KBM-7 (cell line): ENCODE data around the gene HDAC9.

Experiments used
- DNase-seq: peaks from one replicate; pipeline ENCODE4 v3.0.0-alpha.2; 2015
- in situ Hi-C: fragments of 300-500 bp; cut with MboI; formaldehyde crosslinking; loops from 2 replicates; pipeline ENCODE4 v1.14.3; 2020; ENCODE audit warnings: low sequenced_read_pairs, low pct_unique_long_range_greater_than_20kb, mixed read lengths

HDAC9 gene

DNA sequence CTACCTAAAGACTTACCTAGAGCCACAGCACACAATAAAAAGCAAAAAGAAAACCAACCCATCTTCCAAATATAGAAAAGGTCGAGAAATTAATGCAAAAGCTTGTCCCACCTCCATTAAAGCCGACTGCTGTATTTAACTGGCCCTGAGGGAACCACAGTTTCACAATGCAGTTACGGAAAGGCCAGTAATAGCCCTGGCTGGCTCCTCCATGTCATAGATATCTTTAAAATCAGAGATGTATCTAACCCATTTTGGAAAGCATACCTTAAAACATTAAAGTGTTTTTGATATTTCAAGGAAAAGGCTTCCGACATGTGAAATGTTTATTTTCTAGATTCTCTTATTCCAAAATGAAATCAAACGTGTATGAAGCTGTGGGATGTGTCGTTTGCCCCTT lies 23.0 kb downstream of the HDAC9 start:
- no peak for DNase-seq
- in situ Hi-C loops: no loop called here

DNA sequence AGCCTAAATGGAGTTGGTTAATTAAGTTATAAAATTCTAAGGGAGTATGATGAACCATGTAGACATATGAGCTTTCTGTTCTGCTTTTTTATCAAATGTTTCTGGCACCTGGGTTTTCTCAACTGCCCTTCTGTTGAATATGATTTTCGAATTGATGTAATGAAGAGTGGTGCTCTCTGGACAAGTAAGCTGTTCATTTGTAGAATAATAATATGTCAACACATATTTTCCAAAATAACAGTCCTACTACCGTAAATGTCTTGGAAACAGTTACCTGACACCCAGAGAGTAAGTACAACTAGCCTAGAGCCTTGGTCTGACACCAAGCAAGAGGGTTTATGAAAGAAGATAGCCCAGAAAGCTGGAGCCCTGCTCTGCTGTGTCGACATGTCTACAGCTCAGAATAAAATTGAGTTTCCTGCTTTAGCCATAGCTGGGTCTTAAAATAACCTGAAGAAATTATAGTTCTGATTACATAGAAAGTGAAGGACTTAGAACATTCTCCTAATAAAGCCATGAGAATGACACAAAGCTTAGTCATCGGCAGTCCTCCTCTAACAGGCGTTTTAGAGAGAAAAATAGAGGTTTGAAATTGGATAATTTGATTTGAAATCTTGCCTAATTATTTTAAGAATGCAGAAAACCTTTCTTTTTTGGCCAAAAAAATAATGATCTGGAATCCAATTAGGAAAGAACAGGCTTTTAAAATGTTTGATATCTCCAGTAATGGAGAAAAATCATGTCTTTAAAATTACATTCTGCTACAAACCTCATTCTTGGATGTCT lies 25.1 kb downstream of the HDAC9 start:
- DNase-seq: no peak
- in situ Hi-C loops: no loop called here

DNA sequence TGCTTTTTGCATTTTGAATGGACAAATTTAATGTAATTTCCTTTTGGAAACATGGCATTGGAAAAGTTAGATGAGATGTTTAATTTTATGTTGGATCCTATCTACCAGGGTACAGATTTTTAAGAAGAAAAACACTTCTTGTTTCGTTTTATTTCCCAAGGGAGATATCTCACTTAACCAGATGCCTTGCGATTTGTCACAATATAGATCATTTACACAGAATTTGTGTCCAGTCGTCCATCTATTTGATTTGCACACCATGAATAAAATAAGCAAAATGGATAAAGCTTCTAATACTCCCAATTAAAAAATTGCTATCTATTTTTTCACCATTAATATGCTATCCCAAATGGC lies 25.7 kb downstream of the HDAC9 start:
- no peak for DNase-seq
- in situ Hi-C loops: no loop called here

DNA sequence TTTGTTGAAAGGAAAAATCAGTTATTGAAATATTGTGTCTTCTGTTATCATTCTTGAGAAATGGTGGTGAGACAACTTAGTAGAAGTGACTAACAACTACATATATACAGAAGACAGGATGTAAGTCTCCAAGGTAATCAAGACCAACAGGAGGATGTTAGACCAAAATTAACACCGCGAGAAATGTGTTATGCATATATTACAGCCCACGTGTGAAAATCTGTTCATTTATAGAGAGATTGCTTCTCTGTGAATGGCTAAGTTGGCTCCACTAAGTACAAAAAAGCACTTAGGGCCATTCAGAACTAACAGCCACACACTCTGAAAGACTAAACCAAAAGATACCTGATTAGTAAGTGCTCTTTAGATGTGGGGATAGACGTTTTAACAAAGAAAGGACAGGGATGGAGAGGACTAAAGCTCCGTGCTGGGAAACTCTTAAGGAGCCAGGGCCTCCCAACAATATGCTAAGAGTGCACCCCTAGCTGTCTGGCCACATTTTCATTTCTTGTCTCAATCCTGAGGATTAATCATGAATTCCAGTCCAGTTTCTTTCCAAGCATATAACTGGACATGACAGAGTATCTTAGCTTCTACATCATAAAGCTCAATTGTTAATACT lies 26.5 kb downstream of the HDAC9 start:
- in situ Hi-C loops: no loop called here
- no peak for DNase-seq

DNA sequence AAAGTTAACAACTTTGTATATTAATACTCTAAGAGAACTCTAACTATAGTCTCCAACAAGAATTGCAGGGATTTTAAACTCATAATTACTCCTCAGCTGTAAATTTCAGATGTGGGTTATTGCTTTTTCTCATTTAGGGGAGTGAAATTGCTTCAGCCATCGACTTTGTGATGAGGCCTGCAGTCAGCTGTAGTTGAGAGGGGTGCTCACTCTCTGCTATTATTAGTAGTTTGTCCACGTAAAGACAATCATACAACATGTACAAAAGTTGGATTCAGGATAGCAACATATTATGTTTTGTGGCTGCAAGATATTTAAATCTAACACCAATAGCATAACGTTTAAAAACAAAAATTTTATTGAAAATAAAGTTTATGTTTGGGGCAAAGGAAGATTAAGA lies 28.7 kb downstream of the HDAC9 start:
- DNase-seq: no peak
- in situ Hi-C loops: no loop called here

DNA sequence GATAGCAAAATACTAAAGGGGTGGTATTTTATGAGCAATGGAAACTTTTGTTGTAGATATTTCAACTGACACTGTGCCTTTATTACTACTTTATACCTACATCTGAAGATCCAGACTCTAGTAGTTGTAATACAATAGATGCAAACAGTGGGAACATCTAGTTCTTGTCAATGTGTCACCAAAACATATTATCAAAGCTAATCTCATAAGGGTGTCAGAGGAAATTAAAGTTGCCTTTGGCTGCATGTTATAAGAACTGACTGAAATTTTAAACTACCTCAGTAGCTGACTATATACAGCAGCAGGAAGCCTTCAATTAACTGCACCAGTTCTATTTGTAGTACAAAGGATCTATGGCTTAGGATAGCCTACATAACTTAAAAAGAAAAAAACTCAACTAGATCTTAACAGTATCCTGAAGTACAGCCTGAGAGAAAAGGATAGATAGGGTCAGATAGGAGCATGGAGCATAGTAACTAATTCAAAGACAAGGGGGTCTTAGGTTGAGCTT lies 30.9 kb downstream of the HDAC9 start:
- in situ Hi-C loops: no loop called here
- DNase-seq: no peak

DNA sequence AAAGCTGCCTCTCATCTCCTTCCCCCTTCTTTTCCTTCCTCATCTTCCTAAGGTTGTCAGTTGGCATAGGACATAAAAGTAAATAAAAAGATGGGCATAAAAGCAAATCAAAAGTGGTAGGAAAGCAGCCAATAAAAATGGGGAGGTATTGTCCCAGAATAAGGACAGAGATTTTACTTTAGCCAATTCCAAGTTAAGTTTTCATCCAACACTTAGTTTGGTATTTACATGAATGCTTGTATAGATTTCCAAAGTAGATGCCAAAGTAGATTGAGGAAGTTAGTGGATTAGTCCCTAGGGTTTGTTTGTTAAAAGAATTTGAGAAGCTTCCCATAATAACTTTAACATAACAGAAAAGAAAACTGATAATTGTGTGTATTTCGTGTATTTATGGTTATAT lies 33.7 kb downstream of the HDAC9 start:
- in situ Hi-C loops: no loop called here

DNA sequence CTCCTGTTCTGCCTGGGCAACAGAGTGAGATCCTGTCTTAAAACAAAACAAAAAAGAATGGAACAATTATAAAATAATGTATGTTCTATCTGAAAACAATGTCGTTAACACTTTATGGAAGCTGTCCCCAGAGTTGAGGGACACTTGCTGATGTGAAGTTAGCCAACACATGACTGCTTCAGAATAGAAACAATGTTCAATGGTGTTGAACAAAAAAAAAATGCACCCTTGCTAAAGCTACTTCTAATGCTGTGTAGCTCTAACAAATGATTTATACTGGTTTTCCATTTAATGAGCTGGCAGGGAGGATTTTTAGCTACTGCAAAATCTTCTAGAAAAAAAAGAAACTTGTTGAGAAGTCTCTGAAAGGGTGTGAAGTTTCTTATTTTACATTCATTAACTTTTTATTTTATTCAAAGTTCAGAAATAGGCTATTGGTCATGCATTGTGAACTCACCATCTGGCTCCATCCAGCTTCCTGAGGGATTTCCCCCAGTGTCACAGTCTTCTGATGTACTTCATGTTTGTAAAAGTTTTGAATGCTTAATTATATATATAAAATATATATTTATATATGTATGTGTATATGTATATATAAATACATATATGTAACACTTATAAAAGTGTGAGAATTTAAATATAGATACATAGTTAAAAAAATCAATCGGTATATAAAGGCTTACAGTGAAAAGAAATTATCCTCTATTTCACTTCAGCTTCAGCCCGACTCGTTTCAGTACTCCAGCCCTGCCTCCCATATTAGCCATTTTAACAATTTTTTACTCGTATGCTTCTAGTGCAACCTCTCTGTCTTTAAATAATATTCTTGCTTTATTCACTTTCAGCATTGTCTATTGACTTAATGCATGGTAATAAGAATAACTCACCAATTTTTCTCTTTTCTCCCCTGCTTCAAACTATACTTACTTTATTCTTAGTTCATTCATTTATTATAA lies 35.0 kb downstream of the HDAC9 start:
- DNase-seq: no peak
- in situ Hi-C loops: no loop called here

More for the DNA sequence above, 33.7 kb downstream of the HDAC9 start:
- DNase-seq: no peak

DNA sequence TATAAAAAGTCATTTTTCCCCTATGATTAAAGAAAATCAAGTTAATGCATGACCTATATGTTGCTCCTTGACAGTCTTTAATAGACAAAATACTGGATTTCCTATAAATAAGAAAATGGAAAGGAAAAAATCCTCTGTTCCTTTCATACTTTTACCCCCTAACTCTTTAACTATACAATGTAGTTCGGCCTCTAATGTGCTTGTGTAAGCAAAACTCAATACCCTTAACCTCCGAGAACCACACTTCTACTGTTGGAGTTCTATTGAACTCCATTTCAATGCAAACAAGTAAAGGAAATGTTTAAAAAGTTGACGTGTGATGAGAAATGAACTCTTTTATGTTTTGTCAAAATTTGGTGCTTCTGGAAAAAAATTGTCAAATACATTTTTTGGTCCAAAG lies 36.0 kb downstream of the HDAC9 start:
- DNase-seq: no peak

DNA sequence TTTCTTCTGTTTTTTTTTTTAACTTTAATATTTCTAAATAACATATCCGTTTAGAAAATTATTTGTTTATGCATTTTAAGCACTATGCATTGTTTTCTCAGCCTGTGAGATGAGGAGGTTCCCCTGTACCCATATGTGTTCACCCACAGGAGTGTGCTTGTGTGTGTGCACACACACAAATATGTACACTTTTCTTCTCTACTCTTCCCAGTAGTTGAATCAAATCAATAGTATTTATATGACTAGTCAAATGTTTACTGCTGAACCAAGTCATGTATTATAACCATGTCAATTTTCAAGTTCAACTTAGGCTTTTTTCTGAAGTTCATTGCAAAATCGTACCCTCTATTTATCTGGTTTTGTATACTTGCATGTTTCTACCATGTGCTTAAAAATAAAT lies 37.3 kb downstream of the HDAC9 start:
- in situ Hi-C loops: no loop called here
- DNase-seq: no peak

More for the DNA sequence above, 36.0 kb downstream of the HDAC9 start:
- in situ Hi-C loops: no loop called here

DNA sequence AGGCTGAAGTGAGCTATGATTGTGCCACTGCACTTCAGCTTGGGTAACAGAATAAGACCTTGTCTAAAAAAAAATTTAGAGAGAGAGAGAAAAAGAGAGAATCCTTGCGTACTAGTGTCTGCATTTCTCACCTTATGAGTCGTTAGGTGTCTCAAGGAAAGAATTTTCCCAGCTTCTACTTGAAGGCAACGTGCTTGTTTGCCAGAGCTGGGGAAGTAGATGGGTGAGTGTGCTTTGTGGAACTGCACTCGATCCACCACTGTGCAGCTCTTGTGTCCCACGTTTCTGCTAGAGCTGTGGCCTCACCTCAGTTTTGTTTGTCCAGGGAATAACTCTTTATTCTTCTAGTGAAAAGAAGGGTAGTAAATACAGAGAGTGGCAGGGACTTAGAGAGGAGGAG lies 38.9 kb downstream of the HDAC9 start:
- in situ Hi-C loops: no loop called here
- DNase-seq: no peak

DNA sequence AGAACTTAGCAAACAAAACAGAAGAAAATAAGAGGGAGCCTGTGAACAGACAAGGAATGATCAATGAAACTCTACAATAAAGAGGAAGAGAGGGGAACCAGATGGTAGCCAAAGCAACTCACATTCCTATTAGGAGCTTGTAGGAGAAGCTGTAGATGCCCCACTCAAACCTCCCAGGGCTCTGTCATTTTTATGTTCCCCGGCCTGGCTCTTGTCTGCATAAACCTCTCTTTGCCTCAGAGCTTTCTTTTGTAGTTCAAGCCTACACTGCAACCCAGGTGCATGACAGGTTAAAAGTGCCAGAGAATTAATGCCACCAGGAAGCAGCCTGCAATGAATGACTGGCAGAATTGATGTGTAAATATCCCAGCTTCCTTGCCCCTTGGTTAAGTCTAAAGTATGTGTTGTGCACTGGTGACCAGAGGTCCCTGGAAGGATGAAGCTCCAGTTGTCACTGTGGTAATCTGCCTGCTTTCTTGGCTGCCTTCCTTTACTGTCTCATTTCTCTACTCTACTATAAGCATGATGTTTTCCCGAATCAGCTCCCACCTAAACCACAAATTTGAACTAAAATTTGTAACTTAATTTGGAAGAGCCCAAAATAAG lies 40.4 kb downstream of the HDAC9 start:
- in situ Hi-C loops: no loop called here
- no peak for DNase-seq

DNA sequence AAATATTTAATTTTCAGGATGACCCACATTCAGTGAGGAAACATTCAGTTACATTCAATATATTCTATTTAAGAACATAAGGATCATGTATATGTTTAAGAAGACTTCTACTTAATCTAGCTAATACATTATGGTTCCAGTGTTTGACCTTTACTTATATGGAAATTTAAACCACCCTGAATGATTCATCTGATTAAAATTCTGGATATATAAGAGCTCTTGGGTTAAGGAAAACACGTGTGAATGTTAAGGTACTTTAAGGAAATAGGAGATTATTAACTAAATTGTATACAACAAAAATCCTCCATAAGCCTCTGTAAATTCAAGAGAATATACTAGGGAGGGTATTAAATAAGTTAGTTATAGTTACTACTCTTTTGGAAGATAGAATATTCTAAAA lies 40.9 kb downstream of the HDAC9 start:
- DNase-seq: no peak
- in situ Hi-C loops: no loop called here

DNA sequence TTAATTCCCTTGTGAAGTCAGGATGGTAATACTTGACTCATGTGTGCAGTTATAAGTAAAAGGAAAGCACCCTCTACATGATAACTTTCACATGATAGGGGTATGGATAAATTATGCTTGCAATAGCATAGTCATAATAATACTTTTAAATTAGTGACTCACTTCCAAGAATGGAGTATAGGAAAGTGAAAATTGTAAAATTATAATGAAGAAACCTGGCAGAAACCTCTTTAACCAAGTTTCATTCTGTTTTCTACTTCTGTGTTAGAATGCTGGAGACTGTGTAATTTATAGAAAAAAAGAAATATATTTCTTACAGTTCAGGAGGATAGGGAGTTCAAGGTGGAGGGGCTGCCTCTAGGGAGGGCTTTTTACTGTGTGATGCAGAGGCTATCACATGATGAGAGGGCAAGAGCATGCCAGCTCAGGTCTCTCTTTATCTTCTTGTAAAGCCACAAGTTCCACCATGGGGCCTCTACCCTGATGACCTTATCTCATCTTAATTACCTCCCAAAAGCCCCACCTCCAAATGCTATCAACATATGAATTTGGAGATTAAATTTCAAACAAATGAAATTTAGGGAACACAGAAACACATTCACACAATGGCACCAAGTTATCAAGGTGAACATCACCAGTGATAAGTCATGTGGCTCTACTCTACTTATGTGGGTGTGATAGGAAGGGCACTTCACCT lies 43.2 kb downstream of the HDAC9 start:
- no peak for DNase-seq
- in situ Hi-C loops: no loop called here

DNA sequence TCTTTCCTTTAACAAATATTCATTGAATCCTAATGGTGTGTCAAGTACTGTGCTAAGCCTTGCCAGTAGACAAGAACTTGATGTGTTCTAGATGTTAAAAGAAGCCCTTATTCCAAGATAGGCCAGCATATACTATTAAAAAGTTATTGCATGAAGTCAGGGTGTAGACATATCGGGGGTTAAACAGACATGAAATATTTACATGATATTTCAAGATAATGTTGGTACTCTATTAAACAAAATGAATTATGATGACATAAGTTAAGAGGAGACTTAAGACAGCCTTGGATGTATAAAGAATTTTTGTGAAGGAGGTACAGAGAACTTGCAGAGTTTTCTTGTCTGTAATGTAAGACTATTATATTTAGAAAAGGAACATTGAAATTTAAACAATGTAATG lies 44.8 kb downstream of the HDAC9 start:
- in situ Hi-C loops: no loop called here
- no peak for DNase-seq

DNA sequence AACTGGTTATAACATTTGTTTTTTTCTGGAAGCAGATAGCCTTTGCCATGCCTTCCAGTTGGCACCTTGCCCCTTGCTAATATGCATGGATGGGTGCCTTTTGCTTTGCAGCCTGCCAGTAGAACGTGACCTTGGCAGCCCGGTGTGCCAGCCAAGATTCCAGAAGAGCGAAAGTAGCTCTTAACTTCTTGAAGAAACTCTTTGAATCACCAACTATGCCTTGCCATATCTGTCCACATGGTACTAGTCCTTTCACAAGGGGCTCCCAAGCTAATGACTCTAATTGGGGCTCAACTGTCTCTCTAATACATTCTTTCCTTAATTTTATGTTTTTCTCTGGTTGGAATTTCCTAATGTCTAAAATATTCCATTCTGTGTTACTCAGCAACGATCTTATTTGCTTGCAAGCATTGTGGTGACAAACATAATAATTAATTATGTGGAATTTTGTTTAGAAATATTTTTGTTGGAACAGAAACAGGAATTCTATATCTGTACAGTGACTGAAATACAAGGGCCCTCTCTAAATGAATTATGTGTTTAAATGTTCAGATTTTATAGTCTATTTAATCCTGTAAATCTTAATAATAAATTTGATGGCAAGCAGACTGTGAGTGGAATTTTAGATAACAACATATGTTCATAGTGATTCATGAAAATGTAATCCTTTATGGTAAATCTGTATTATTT lies 45.8 kb downstream of the HDAC9 start:
- in situ Hi-C loops: no loop called here
- no peak for DNase-seq

DNA sequence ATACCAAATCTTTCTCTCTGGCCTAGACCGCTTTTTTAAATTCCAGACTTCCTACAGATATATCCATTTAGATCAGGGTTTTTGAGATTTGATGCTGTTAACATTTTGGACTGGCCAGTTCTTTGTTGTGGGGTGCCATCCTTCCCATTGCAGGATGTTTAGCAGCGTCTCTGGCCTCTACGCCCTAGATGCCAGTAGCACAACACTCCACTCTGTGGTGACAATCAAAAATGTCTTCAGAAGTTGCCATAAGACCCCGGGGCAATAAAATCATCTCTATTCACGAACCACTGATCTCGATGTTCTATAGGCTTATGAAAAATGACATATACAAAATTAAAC lies 46.3 kb downstream of the HDAC9 start:
- in situ Hi-C loops: no loop called here
- DNase-seq: no peak

DNA sequence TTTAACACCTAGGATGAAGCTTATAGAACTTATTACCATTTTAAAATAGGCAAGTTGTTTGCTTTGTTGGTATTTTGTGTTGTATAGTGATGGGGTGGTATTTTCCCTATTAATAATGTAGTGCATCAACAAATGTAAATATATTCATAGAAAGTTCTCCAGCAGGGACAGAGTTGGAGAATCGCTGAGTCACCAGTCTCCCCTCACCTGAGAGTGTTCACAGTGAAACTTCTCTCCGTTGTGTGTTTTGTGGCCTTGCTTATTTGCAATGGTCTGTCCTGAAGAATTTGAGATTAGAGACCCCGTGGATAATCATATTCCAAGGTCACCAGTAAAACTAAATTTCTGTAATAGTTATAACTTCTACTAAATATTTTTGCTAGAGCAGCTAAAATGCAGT lies 51.0 kb downstream of the HDAC9 start:
- in situ Hi-C loops: no loop called here
- no peak for DNase-seq
